HG03432 (cell line): ENCODE data around the gene RACK1.
"Not testable (repeated sequence)": the region's sequence is repeated elsewhere in the genome, so short reads cannot be mapped to it uniquely, and the experiment has no call there.

Experiments
- ATAC-seq: cut with Tn5 transposase; IDR thresholded peaks from one replicate; pipeline ENCODE4 v1.9.1; 2021; ENCODE audit warnings: mild to moderate bottlenecking, moderate library complexity; ENCODE audit not compliant: unreplicated experiment

The RACK1 gene

GRCh38 chr5:181243564-181244343, at the start of gene RACK1:
Gene RACK1, minus strand, starts transcription at chr5:181243906. Its CDS starts 106 bp downstream, at chr5:181243800.
- peak; percentile 63 for ATAC-seq

- ATAC-seq = peak; percentile 51
Observed at GRCh38 chr5:181287331-181287730, 43.6 kb upstream of the RACK1 start.

GRCh38 chr5:181285962-181286705, 42.4 kb upstream of the RACK1 start:
- not testable (repeated sequence) for ATAC-seq

GRCh38 chr5:181283841-181284755, 40.4 kb upstream of the RACK1 start:
- not testable (repeated sequence) for ATAC-seq

- ATAC-seq = no peak
Observed at GRCh38 chr5:181283347-181283746, 39.6 kb upstream of the RACK1 start.

GRCh38 chr5:181282874-181283273, 39.2 kb upstream of the RACK1 start:
- no peak for ATAC-seq

GRCh38 chr5:181282415-181282814, 38.7 kb upstream of the RACK1 start:
- ATAC-seq = not testable (repeated sequence)

GRCh38 chr5:181281984-181282316, 38.2 kb upstream of the RACK1 start:
- no peak for ATAC-seq

GRCh38 chr5:181281077-181281983, 37.6 kb upstream of the RACK1 start:
- ATAC-seq = no peak

- ATAC-seq = no peak
Observed at GRCh38 chr5:181280251-181280762, 36.6 kb upstream of the RACK1 start.

- ATAC-seq = not testable (repeated sequence)
Observed at GRCh38 chr5:181273433-181273744, 29.7 kb upstream of the RACK1 start.

- no peak for ATAC-seq
Observed at GRCh38 chr5:181271081-181271480, 27.4 kb upstream of the RACK1 start.

GRCh38 chr5:181267907-181268306, 24.2 kb upstream of the RACK1 start:
- ATAC-seq = not testable (repeated sequence)

- ATAC-seq = not testable (repeated sequence)
Observed at GRCh38 chr5:181267291-181267904, 23.7 kb upstream of the RACK1 start.

GRCh38 chr5:181265092-181265671, 21.5 kb upstream of the RACK1 start:
- no peak for ATAC-seq

GRCh38 chr5:181263633-181264032, 19.9 kb upstream of the RACK1 start:
- ATAC-seq = no peak

- peak; percentile 55 for ATAC-seq
Observed at GRCh38 chr5:181261320-181262049, 17.8 kb upstream of the RACK1 start.

- ATAC-seq = peak; percentile 82
Observed at GRCh38 chr5:181260720-181261319, 17.1 kb upstream of the RACK1 start, which contains the start of gene TRIM52. Gene TRIM52, minus strand, starts transcription at chr5:181261143. Its CDS starts 330 bp downstream, at chr5:181260813.
